Measurements from ENCODE around the gene HOXA1.

The HOXA1 gene

DNA sequence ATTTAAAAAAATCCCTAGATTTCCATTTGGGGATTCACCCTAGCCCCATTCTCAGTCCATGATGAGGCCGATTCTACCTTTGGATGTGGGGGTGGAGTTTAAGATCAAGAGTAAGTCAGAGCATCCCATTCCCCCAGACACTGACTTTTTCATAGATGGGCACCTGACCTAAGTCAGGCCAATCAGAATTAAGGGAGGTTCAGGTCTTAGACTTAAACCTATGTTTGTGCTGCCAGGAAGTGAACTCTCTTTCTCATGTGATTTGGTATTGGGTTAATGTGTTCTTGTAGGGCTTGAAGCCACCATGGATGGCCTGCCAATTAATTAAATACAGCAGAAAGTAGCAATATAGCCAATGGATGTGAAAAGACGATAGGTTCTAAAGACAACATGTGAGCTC is 30.1 kb downstream of the HOXA1 start (continued):
- TF ChIP-seq ZNF175 (tag by site-specific recombination; IDR thresholded peaks at IDR 0.05) (no peak), HOXC10 (CRISPR knock-in tag; IDR thresholded peaks at IDR 0.05) (no peak), ZNF777 (tag by site-specific recombination; IDR thresholded peaks at IDR 0.05; ENCODE audit: borderline replicate concordance) (no peak), KLF10 (tag by site-specific recombination; IDR thresholded peaks at IDR 0.05) (no peak), MZF1 (tag by site-specific recombination; IDR thresholded peaks at IDR 0.05; ENCODE audit: borderline replicate concordance) (no peak), YY2 (tag by site-specific recombination; IDR thresholded peaks at IDR 0.05) (no peak), ZNF747 (tag by site-specific recombination; IDR thresholded peaks at IDR 0.05) (no peak), YY1 (tag by site-specific recombination; IDR thresholded peaks at IDR 0.05) (no peak), RBAK (tag by site-specific recombination; IDR thresholded peaks at IDR 0.05) (no peak)
- TF ChIP-seq, protein P1, sequence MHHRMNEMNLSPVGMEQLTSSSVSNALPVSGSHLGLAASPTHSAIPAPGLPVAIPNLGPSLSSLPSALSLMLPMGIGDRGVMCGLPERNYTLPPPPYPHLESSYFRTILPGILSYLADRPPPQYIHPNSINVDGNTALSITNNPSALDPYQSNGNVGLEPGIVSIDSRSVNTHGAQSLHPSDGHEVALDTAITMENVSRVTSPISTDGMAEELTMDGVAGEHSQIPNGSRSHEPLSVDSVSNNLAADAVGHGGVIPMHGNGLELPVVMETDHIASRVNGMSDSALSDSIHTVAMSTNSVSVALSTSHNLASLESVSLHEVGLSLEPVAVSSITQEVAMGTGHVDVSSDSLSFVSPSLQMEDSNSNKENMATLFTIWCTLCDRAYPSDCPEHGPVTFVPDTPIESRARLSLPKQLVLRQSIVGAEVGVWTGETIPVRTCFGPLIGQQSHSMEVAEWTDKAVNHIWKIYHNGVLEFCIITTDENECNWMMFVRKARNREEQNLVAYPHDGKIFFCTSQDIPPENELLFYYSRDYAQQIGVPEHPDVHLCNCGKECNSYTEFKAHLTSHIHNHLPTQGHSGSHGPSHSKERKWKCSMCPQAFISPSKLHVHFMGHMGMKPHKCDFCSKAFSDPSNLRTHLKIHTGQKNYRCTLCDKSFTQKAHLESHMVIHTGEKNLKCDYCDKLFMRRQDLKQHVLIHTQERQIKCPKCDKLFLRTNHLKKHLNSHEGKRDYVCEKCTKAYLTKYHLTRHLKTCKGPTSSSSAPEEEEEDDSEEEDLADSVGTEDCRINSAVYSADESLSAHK (tag by site-specific recombination; IDR thresholded peaks at IDR 0.05): no peak

GRCh38 chr7:27064661-27065060 is 31.1 kb downstream of the HOXA1 start:
- TF ChIP-seq PBX3 (CRISPR knock-in tag; IDR thresholded peaks at IDR 0.05) (no peak), ZNF341 (tag by site-specific recombination; IDR thresholded peaks at IDR 0.05; ENCODE audit: low read depth) (no peak), ZNF184 (tag by site-specific recombination; IDR thresholded peaks at IDR 0.05) (no peak), ZNF530 (tag by site-specific recombination; IDR thresholded peaks at IDR 0.05; ENCODE audit: low read depth) (no peak), ZNF423 (tag by site-specific recombination; IDR thresholded peaks at IDR 0.05) (no peak), GLIS1 (tag by site-specific recombination; IDR thresholded peaks at IDR 0.05) (no peak), YY1 (tag by site-specific recombination; IDR thresholded peaks at IDR 0.05) (no peak), ZNF521 (tag by site-specific recombination; IDR thresholded peaks at IDR 0.05) (no peak), ZBTB8A (tag by site-specific recombination; IDR thresholded peaks at IDR 0.05) (no peak), ZNF768 (tag by site-specific recombination; IDR thresholded peaks at IDR 0.05) (no peak), ZNF571 (tag by site-specific recombination; IDR thresholded peaks at IDR 0.05) (no peak), ZNF792 (tag by site-specific recombination; IDR thresholded peaks at IDR 0.05) (no peak), ZIC2 (tag by site-specific recombination; IDR thresholded peaks at IDR 0.05) (no peak), HOXA7 (CRISPR knock-in tag; IDR thresholded peaks at IDR 0.05; ENCODE audit: borderline replicate concordance) (no peak), ZNF558 (tag by site-specific recombination; IDR thresholded peaks at IDR 0.05) (no peak), ZBTB1 (tag by site-specific recombination; IDR thresholded peaks at IDR 0.05) (no peak)
- TF ChIP-seq, protein P2, sequence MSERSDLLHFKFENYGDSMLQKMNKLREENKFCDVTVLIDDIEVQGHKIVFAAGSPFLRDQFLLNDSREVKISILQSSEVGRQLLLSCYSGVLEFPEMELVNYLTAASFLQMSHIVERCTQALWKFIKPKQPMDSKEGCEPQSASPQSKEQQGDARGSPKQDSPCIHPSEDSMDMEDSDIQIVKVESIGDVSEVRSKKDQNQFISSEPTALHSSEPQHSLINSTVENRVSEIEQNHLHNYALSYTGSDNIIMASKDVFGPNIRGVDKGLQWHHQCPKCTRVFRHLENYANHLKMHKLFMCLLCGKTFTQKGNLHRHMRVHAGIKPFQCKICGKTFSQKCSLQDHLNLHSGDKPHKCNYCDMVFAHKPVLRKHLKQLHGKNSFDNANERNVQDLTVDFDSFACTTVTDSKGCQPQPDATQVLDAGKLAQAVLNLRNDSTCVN (tag by site-specific recombination; optimal IDR thresholded peaks at IDR 0.05): no peak
- TF ChIP-seq, protein P3, sequence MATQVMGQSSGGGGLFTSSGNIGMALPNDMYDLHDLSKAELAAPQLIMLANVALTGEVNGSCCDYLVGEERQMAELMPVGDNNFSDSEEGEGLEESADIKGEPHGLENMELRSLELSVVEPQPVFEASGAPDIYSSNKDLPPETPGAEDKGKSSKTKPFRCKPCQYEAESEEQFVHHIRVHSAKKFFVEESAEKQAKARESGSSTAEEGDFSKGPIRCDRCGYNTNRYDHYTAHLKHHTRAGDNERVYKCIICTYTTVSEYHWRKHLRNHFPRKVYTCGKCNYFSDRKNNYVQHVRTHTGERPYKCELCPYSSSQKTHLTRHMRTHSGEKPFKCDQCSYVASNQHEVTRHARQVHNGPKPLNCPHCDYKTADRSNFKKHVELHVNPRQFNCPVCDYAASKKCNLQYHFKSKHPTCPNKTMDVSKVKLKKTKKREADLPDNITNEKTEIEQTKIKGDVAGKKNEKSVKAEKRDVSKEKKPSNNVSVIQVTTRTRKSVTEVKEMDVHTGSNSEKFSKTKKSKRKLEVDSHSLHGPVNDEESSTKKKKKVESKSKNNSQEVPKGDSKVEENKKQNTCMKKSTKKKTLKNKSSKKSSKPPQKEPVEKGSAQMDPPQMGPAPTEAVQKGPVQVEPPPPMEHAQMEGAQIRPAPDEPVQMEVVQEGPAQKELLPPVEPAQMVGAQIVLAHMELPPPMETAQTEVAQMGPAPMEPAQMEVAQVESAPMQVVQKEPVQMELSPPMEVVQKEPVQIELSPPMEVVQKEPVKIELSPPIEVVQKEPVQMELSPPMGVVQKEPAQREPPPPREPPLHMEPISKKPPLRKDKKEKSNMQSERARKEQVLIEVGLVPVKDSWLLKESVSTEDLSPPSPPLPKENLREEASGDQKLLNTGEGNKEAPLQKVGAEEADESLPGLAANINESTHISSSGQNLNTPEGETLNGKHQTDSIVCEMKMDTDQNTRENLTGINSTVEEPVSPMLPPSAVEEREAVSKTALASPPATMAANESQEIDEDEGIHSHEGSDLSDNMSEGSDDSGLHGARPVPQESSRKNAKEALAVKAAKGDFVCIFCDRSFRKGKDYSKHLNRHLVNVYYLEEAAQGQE (tag by site-specific recombination; IDR thresholded peaks at IDR 0.05): no peak
- TF ChIP-seq, protein P4, sequence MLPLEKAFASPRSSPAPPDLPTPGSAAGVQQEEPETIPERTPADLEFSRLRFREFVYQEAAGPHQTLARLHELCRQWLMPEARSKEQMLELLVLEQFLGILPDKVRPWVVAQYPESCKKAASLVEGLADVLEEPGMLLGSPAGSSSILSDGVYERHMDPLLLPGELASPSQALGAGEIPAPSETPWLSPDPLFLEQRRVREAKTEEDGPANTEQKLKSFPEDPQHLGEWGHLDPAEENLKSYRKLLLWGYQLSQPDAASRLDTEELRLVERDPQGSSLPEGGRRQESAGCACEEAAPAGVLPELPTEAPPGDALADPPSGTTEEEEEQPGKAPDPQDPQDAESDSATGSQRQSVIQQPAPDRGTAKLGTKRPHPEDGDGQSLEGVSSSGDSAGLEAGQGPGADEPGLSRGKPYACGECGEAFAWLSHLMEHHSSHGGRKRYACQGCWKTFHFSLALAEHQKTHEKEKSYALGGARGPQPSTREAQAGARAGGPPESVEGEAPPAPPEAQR (tag by site-specific recombination; IDR thresholded peaks at IDR 0.05): no peak
- Histone ChIP-seq H3K4me3 (ENCODE audit: low read depth, low read length) (no peak overlapping the region), H3K36me3 (ENCODE audit: control insufficient read depth in 2 of 2, insufficient read depth in 1 of 2, low read length in 2 of 2) (no peaks in the 10 kb centered on the region), H3K27ac (ENCODE audit: extremely low read depth, low read depth, low read length) (no peak overlapping the region), H3K4me1 (ENCODE audit: control insufficient read depth, insufficient read depth, low read length) (0 out of 2 replicates have a peak, but pooled peaks cover 2% of the 10 kb centered on the region), H3K9me3 (ENCODE audit: control insufficient read depth, insufficient read depth, low read depth, low read length) (no peaks in the 10 kb centered on the region)
- ChIA-PET CTCF (interaction anchor here (0.6 kb wide), 1 partner anchor 36 kb away, joined by 3 read pairs; no protein-coding TSS in a partner anchor), POLR2A (interaction anchor here (0.6 kb wide), 1 partner anchor 1462 kb away, joined by 4 read pairs; no protein-coding TSS in a partner anchor)

Measured in HEK293 (cell line).